AG09319 (cell line): ENCODE data around the gene CHRM4.
"Not testable (repeated sequence)": the region's sequence is repeated elsewhere in the genome, so short reads cannot be mapped to it uniquely, and the experiment has no call there.

Experiments
- DNase-seq: peaks from one replicate; pipeline ENCODE4 v3.0.0-alpha.2; 2010; ENCODE audit warnings: low read depth; ENCODE audit errors: extremely low read depth
- CTCF ChIP-seq: IDR thresholded peaks from 2 replicates; pipeline ENCODE4 v1.5.1; 2011; ENCODE audit warnings: low read depth, mild to moderate bottlenecking, inconsistent platforms, low read length, moderate library complexity

The CHRM4 gene

GRCh38 chr11:46381819-46382645 is 9.5 kb downstream of the CHRM4 start:
- TF ChIP-seq CTCF = no peak
- no peak for DNase-seq

GRCh38 chr11:46381048-46381818 is 10.3 kb downstream of the CHRM4 start, which contains the start of gene MDK:
Gene MDK, plus strand, starts transcription at chr11:46381669. Its CDS starts 389 bp downstream, at chr11:46382058.
- no peak for TF ChIP-seq CTCF

GRCh38 chr11:46380340-46381047 is 11.1 kb downstream of the CHRM4 start:
- TF ChIP-seq CTCF = no peak
- no peak for DNase-seq

More at GRCh38 chr11:46381048-46381818, 10.3 kb downstream of the CHRM4 start, which contains the start of gene MDK:
- no peak for DNase-seq

GRCh38 chr11:46379482-46380293 is 11.9 kb downstream of the CHRM4 start:
- DNase-seq = not testable (repeated sequence)

GRCh38 chr11:46378811-46379481 is 12.6 kb downstream of the CHRM4 start:
- no peak for TF ChIP-seq CTCF
- no peak for DNase-seq

- no peak for DNase-seq
- TF ChIP-seq CTCF = no peak
Measured at GRCh38 chr11:46378296-46378695, 13.3 kb downstream of the CHRM4 start.
